GM10266 (cell line): ENCODE data around the gene TMEM232.

ENCODE experiments used
- DNase-seq: peaks from one replicate; pipeline ENCODE4 v3.0.0; 2012; ENCODE audit errors: extremely low spot score
- TF ChIP-seq, protein P1 (sequence below): IDR thresholded peaks from 2 replicates; pipeline ENCODE4 v1.5.1; 2012; ENCODE audit warnings: mild to moderate bottlenecking, low read depth; ENCODE audit not compliant: control insufficient read depth, insufficient read depth; ENCODE audit errors: missing control alignments

TMEM232 gene

DNA sequence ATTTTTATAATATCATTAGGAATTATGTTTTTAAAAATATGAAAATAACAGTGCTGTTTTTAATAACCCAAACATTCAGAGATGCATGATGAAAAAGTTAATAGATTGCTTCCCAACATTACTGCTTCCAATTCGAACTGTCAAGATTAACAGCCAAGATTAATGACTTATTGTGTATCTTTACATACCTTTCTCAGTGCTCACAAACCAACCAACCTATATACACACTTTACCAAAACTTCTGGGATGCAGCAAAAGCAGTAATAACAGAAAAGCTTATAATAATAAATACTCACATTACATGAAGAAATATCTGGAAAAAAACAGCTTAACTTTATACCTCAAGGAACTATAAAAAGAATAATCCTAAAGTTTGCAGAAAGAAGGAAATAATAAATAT is 82.1 kb downstream of the TMEM232 start:
- TF ChIP-seq, protein P1, sequence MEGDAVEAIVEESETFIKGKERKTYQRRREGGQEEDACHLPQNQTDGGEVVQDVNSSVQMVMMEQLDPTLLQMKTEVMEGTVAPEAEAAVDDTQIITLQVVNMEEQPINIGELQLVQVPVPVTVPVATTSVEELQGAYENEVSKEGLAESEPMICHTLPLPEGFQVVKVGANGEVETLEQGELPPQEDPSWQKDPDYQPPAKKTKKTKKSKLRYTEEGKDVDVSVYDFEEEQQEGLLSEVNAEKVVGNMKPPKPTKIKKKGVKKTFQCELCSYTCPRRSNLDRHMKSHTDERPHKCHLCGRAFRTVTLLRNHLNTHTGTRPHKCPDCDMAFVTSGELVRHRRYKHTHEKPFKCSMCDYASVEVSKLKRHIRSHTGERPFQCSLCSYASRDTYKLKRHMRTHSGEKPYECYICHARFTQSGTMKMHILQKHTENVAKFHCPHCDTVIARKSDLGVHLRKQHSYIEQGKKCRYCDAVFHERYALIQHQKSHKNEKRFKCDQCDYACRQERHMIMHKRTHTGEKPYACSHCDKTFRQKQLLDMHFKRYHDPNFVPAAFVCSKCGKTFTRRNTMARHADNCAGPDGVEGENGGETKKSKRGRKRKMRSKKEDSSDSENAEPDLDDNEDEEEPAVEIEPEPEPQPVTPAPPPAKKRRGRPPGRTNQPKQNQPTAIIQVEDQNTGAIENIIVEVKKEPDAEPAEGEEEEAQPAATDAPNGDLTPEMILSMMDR = no peak

DNA sequence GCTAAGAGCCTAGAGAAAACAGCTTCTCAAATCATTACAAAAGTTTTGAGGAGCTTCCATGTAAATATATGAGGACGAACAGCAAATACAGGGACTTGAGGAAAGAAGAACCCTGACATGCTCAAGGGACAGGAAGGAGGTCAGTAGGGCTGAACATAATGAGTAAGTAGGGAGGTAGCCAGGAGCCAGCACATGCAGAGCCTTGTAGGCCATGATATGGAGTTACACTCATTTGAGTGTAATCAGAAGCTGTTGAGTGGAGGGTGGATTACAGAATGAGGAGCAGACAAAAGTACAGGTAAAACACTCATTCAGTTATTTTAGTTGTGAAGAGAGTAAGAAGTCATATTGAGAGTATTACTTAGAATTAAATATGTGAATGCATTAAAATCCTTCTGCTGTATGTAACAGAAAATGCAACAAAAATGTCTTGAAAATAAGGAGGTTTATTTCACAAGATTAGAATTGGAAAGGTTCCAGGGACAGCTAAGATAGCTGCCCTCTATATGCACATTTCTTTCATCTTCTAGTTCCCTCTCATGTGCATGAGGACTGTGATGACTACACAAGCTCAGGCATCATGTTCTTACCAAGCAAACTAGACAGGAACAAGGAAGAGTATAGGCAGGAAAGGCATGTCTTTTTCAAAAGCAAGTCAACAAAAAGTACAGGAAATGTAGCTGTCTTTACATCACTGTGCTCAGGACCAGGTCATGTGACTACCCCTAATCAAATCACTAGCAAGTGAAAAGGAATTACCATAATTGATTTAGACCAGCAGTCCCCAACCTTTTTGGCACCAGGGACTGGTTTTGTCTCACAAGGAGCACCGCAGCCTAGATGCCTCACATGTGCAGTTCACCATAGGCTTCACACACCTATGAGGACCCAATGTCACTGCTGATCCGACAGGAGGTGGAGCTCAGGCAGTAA is 87.2 kb downstream of the TMEM232 start:
- no peak for DNase-seq
- TF ChIP-seq, protein P1 = no peak

More for the DNA sequence above, 82.1 kb downstream of the TMEM232 start:
- no peak for DNase-seq

DNA sequence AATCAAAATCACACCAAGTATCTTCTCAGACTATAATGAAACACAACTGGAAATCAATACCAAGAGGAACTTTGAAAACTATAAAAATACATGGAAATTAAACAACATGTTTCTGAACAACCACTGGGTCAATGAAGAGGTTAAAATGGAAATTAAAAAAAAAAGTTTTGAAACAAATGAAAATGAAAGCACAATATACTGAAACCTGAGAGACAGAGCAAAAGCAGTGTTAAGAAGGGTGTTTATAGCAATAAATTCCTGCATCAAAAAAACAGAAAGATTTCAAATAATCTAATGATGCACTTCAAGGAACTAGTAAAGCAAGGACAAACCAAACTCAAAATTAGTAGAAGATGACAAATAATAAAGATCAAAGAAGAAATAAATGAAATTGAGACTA is 92.0 kb downstream of the TMEM232 start:
- DNase-seq = no peak
- TF ChIP-seq, protein P1 = no peak

DNA sequence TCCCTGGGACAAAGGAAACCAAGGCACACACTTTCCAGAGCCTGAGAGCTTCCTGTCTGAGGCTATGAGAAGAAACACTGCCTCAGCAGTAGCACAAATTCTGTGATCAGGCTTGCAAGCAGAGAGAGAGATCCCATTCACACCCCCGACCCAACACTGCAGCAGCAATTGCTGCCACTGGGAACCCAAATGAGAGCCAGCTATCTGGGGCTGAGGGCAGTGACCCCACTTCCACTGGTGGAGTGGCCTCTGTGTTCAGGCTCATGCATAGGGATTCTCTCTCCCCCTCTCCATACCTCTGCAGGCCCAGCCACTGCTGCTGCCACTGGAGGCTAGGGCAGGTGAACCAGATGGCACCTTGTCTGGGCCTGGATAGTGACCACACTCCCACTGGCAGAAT is 95.2 kb downstream of the TMEM232 start:
- TF ChIP-seq, protein P1 = no peak
- no peak for DNase-seq

DNA sequence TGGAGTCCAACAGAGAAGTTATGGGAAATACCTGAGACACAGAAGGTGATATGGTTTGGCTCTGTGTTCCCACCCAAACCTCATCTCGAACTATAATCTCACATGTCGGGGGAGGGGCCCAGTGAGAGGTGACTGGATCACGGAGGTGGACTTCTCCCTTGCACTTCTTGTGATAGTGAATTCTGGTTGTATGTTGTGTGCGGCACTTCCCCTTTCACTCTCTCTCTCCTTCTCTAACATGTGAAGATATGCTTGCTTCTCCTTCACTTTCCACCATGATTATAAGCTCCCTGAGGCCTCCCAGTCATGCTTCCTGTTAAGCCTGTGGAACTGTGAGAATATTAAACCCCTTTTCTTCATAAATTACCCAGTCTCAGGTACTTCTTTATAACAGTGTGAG is 96.1 kb downstream of the TMEM232 start:
- TF ChIP-seq, protein P1 = no peak

DNA sequence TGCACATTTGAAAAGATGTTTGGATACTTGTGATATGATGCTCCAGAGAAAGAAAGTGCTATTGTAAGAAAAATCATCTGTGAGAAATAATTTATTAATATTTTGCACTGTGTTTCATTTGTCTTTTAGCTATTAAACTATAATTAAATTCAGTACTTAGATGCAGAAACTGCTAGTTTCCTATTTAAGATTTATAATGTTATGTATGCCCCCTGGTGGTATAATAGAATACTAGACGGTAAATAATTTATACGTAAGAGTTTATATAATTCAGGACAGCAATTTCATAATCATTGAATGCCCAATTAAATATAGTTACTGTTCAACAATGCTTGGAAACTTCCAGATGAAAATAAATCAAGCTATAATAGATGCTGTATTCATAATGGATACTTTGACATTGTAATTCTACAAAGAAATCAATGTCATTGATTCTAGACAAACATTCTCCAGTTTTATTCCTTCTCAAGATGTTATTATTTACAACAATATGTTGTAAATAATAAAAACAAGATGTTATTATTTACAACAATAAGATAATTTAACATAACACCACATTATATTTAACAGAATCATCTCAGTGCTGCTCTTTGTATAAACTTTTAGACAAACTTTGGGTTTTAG is 101.0 kb downstream of the TMEM232 start:
- TF ChIP-seq, protein P1 = no peak
- peak; percentile 8 for DNase-seq

More for the DNA sequence above, 96.1 kb downstream of the TMEM232 start:
- DNase-seq = no peak

DNA sequence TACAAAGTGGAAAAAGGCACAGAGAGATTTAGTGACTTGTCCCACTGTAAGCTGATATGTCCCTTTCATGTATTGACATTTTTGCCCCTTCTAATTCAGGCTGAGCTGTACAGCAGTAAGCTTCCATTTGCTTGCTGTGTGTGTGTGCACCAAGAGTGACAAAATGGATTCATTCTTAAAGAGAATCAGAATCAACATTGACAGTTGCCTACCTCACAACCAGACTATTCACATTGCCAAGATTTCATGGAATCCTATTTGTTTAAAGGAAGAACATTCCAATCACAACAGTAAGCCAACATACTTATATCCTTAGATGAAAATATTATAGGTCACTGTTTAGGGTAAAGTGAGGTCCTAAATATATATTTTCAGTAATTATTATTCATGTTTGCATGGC is 102.6 kb downstream of the TMEM232 start:
- DNase-seq = no peak

More for the DNA sequence above, 102.6 kb downstream of the TMEM232 start:
- TF ChIP-seq, protein P1 = no peak
